HG03432 (cell line): ENCODE results near the gene TMC5.

ENCODE experiments used
- ATAC-seq: cut with Tn5 transposase; IDR thresholded peaks from one replicate; pipeline ENCODE4 v1.9.1; 2021; ENCODE audit warnings: mild to moderate bottlenecking, moderate library complexity; ENCODE audit not compliant: unreplicated experiment

Gene TMC5

DNA sequence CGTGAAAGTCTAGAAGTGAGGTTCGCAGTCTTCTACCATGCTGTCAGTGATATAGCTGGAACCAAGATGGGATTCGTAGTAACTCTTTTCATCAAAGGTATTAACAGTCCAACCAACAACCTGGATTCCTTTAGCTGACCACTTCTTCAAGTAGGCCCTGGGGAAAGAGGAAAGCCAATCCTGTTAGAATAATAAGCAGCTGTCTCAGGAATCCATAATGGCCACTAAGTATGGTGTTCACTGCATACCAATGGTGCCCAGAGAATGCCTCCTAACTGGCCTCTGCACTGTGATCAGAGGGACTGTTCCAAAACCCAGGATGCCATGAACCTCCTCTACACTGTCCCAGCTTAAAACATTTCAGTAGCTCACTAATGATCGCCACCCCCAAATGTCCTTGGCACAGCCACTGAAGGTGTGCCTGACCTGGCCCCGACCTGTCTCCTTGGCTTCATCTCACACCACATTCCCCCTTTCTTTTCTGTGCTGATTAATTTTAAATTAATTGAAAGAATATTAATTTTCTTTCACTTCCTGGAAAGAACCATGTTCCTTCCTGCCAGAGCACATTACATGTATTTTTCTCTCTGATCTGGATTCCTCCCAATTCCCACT, 85.9 kb downstream of the TMC5 start:
- ATAC-seq: no peak

DNA sequence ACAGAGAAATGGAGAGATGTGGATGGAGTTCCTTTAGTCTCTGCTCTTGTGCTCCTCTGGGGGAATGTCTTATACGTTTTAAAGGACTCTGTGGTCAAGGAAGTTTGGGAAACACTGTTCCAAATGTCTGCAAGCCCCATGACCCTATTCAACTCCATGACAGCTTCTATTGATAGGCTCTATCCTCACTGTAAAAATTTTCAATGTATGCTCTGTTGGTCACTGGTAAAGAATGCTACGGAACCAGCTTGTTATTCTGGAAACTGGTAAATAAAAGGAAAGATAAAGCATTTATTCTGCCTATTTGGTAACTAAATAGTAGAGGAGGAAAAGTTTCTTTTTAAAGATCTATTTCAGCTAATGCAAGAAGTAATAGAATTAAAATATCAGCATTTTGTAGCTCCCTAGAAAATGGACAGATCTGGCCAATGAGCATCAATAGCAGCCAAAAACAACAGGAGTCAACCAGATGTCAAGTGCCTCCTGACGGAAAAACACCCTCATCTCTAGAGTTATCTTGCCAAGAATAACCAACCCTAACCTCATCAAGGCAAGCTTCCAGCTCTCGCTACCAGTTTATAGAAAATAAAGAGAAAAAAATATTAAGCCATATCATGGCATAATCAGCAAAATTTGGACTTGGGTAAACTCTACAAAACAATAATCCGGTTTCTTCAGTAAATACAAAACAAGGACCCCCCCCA, 88.1 kb downstream of the TMC5 start:
- ATAC-seq: no peak

DNA sequence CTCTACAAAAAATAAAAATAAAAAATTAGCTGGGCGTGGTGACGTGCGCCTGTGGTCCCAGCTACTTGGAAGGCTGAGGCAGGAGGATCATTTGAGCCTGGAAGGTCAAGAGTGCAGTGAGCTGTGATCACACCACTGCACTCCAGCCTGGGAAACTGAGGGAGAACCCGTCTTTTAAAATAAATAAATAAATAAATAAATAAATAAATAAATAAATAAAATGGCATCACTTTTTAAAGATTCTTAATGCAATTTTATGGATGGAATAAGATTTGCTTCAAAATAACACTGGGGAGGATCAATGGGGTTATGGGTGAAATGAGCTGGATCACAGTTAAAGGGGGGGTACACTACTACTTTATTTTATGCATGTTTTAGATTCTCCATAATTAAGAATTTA, 89.3 kb downstream of the TMC5 start:
- no peak for ATAC-seq

DNA sequence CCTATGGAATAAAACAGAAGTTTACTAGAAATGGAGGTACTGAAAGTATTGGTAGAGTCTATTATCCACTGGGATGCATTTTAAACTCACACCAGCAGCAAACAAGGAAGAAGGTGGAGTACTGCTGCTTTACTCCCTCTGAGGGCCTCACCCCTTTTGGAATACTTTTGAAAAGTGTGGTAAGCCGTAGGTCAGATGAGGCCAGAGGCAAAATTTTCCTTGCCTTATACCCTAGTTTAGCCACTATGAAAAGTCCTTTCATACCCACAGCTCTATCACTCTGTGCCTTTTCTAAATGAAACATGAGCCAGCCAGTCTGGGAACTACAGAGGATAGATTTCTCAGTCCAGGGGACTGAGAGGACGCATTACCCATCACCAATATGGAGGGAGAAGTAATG, 90.2 kb downstream of the TMC5 start:
- ATAC-seq: no peak

DNA sequence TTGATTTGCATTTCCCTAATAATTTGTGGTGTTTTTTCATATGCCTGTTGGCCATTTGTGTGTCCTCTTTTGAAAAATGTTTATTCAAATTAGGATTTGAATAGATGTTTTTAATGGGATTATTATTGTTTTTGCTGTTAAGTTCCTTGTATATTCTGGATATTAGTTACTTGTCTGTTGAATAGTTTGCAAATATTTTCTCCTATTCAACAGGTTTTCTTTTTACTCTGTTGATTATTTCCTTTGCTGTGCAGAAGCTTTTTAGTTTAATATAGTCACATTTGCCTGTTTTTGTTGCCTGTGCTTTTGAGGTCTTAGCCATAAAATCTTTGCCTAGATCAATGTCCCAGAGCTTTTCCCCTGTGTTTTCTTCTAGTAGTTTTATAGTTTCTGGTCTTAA, 94.6 kb downstream of the TMC5 start:
- ATAC-seq: no peak

DNA sequence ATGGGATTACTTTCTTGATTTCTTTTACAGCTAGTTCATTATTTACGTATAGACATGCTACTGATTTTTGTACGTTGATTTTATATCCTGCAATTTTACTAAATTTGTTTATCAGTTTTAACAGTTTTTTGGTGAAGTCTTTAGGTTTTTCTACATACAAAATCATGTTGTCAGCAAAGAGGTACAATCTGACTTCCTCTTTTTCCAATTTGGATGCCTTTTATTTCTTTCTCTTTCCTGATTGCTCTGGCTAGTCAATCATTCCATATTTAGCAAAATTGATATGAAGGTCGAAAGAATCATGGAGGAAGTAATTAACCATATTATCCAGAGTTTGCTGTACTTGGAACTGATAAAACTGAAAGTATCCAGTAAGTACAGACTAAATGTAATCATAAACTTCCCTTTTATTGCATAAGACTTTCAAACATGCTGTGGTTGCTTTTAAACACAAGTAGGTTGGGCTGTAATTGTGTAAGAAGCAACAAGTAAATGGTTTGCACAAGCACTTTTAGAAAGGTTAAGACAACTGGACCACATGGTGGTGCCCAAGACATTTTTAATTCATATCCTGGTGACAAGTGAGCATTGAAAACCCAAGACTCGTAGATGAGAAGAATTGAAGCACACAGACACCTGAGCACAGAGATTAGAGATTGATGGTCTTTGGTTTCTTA, 95.8 kb downstream of the TMC5 start:
- no peak for ATAC-seq

DNA sequence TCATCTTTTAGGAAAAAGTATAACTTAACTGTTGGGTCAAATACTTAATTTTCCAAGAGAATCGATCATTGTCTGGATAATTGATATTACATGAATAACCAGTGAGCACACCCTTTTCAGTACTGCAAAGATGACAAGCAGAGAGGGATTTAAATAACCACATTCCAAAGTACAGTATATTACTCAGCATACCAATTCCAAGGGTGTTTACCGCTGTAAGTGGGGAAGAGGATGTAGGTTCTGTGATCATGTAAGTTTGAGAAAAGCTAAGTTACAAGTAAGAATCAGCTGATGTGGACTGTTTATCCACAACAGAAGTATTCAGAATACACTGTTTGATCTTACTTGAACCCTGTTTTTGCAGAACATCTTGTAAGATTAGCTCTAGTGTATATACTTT, 98.1 kb downstream of the TMC5 start:
- no peak for ATAC-seq

DNA sequence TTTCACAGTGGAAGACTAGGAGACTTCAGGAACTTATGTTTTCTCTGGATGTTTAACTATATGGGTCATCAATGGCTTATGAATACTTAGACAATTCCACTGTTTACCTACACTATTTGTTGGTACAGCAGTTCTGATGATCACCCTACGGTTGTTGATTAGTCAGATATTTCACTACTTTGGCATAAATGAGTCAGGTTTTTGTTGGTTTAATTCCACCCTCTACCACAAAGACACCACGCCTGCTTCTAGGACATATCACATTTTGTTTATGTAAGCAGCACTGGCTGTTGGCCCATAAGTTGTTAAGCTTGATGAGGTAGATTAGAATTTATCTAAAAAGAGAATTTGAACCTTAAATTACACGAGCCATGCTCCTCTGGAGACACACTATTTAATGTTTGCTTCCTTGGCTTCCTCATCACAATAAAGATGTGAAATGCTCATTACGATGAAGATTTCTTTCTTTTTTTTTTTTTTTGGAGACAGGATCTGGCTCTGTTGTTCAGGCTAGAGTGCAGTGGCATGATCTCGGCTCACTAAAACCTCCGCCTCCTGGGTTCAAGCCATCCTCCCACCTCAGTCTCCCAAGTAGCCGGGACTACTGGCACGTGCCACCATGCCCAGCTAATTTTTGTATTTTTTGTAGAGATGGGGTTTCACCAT, 99.9 kb downstream of the TMC5 start:
- ATAC-seq: no peak

DNA sequence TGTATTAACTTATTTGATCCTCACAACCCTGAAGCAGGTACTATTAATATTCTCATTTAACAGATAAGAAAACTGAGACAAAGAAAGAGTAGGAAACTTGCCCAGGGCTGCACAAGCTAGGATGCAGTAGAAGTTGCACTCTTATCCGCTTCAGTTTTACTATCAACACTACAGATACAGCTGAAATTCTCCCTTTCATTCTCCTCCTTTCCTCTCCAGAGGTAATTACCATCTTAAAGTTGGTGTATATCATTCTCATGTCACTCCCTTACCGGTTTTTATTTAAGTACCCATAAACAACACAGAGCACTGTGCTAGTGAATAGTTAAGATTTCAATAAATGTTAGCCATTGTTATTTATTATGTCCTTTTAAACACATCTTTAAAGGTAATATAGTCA, 100.7 kb downstream of the TMC5 start:
- ATAC-seq: no peak

DNA sequence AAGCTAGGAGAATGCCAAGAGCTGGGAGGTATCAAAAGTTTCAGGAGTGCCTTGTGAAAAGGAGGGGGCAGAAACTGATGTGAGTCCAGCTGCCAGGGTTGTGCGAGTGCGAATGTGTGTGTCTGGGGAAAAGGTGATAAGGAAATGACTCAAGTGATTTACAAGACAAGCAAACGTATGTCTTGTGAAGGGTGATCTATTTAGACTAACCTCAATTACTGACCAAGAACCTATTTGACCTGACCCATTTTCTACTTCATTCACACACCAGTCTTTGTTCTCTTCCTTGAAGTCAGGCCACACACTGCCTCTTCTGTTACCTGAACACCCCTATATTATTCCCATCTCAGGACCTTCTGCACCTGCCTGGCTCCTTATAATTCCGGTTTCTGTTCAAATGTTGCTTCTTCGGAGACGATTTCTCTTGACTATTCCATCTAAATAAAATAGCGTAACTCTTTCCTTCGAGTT, 103.2 kb downstream of the TMC5 start:
- ATAC-seq: no peak

DNA sequence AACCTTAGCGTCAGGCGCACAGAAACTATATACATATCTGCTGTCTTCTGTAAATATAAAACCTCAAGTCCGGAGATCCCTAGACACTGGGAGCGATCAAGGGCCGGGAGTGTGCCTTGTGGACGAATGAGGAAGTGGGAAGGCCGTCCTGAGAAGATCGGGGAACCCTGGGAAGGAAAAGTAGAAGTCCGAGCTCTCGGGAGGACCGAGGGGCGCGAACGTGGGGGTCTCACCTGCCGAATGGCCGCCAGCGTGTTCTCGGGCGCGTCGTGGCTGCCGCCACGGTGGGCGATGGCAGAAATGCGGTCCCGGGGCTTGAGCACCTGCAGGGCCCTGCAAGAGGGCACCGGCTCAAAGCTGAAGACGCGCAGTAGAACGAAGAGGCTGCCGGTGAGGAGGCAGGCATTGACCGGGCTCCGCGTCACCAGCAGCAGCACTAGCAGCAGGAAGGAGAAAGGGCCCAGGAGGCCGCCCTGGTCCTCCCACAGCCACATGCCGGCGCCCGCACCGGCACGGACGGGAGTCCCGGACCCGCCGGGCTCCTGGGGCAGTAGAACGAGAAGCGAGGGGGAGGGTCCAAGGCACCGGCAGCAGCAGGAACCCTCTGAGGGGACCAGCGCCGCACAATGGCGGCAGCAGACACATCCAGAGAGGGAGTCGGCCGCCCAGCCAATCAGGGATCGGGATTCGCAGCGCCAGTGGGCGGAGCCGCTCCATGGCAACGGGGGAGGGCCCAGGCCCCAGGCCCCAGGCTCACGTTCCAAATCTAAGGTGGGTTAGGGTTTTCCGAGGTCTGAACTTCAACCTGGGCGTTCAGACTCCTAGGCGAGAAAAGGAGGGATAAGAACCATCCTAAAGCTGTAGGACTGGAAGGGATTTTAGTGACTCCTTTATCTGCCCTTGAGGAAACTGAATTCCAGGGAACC, 104.1 kb downstream of the TMC5 start, which contains the start of gene GDE1:
TSS of gene GDE1 (minus strand) at position 628 of the 926 bp plus-strand sequence. CDS start at position 494, 134 bp downstream.
- ATAC-seq: peak; percentile 80

DNA sequence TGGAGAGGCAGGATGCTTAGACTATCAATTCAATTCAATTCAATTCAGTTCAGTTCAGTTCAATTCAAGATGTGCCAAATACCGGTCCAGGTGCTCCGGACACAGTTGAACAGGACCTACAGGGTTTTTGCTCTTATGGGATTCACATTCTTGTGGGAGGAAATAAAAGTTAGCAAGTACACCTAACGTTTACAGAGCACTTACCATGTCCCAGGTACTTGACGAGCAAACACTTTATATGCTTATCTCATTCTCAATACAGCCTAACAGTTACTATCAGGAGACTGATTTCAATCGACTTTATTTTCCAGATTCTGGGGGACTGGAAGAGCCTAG, 104.7 kb downstream of the TMC5 start:
- no peak for ATAC-seq

DNA sequence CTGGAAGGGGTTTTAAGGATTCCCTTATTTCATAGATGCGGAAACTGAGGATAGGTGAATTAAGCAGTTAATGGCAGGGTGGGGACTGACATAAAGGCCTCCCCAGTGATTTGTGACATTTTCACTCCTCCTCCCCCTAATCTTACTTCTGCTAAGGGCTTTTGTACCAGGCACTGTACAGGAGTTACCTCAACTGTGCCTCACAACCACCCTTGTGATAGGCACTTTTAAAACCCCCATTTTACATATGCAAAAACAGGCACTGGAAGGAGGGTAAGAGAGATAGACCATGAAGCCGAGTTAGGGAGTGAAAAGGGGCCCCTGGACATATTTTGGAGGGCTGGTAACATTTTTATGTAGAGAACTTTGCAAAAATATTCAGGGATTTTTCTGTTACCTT, 105.1 kb downstream of the TMC5 start:
- ATAC-seq: no peak

DNA sequence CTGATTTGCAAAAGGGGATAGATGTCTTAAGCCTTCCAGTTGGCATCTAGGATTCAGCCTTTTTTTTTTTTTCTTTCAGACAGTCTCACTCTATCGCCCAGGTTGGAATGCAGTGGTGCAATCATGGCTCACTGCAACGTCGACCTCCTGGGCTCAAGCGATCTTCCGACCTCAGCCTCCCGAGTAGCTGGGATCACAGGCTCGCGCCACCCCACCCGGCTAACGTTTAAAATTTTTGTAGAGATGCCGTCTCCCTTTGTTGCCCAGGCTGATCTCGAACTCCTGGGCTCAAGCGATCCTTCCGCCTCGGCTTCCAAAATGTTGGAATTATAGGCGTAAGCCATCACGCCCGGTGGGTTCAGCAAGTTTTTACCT, 105.5 kb downstream of the TMC5 start:
- no peak for ATAC-seq

DNA sequence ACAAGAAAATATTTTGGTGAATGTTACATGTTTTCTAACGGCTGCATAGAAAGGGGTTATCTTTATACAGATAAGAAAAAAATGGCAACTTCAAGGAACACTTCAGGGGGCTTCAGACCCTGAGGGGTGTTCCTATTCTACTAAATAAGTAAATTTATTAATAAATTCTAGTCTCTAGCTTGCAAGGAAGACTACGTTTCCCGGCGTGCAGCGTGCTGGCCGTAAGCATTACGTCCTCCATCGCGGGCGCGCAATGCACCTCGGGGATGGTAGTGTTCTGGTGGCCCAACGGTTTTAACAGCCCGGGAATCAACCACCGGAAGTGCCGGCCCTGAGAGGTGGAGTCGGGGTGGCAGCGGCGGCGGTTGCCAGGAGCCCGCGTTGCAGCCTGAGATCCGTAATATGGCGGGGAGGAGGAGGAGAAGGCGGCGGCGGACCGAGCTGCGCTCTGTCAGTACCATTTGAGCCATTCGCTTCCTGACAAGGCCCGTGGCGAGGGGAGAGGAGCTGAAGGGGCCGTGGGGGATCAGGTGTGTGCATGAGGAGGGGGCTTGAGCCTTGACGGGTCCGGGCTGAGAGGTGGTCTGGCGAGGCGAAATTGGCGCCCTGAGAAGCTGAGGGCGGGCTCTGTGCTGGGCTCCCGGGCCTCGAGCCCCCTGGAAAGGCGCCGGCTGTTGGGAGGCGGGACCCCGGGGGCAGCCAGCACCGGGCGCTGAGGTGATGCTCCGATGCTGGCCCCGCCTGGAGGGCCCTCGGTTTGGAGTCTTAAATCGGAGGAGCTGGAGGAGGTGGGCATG, 106.1 kb downstream of the TMC5 start, which contains the start of gene CCP110:
TSS of gene CCP110 (plus strand) at position 384 of the 797 bp plus-strand sequence. CDS start 3,940 bp downstream, outside the sequence.
- ATAC-seq: peak; percentile 78

DNA sequence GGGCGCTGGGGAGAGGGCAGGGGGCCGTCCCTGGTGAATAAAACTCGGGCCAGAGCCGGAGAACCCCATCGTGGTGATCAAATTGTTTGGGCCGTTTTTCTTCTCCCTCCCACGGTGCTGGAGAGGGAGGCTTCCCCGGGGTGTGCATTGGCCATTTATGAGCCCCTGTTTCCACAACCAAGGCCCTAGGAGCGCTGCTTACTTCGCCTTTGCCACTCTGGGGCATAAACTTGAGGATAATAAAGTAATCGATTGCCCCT, 106.6 kb downstream of the TMC5 start:
- no peak for ATAC-seq

DNA sequence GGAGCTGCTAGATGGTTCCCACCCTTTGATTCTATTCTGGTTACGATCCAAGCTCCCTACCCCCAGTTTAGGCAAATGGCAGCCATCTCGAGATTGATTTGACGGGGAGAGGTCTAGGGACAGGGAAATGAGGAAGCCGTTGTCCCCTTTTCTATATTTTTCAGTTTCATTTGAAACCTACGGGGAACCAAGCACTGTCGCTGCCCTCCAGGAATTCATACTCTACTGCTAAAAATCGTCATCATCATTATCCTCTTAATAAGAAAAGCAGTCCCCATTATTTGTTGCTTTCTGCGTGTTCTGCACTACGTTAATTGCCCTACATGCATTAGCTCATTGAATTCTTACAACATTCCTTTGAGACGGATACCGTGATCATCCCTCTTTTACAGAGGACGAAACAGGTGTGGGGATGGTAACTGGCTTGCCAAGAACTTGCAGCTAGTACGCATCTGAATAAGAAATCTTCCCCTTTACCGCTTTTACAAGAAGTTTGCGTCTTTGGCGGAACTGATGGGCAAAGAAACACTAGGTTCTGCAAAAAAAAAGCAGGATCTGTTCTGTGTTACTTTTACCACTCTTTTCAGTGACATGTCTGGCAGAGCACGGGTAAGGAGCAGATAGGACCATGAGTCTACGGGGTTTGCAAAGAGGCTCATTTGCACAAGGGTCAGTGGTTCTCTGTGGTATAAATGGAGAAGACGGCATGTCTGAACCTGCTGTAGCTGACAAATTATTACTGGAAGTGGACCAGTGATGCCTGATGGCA, 107.1 kb downstream of the TMC5 start:
- no peak for ATAC-seq

DNA sequence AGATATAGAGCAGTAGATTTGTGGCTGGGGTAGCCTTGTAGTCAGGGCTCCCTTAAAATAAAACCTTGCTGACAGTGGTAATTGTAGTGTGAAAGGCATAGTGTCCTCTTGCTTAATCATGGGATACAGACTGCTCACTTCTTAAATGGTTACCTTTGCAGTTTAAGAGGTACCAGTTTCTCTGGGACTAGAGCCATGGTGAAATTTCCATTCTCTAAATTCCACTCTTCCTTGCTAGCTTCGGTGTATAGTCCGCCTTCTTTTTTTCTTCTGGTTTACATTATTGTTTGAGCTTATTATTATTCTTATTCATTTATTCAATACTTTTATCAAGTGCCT, 107.7 kb downstream of the TMC5 start:
- no peak for ATAC-seq

DNA sequence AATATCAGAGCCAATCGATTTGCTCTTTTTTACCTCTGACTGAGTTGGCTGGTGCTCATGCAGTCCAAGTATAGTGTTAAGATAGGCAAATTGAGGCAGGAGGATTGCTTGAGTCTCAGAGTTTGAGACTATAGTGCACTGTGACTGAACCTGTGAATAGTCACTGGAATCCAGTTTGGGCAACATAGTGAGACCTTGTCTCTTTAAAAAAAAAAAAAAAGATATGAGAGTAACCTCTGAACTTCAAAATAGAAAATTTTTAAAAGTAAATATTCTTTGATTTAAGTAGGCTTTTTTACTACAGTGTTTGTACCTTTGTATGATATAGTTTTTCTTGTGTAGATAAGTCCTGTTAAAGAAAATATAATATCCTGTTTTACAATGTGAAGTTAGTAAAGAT, 109.5 kb downstream of the TMC5 start:
- no peak for ATAC-seq
